CD4-positive, alpha-beta T cell treated with Interferon gamma for 1 hour (primary cell): ENCODE results near the gene C11orf91.
"Not testable (repeated sequence)": the region's sequence is repeated elsewhere in the genome, so short reads cannot be mapped to it uniquely, and the experiment has no call there.

ENCODE experiments used
- DNase-seq: peaks from one replicate; pipeline ENCODE4 v3.0.0-alpha.2; 2020

Gene C11orf91

DNA sequence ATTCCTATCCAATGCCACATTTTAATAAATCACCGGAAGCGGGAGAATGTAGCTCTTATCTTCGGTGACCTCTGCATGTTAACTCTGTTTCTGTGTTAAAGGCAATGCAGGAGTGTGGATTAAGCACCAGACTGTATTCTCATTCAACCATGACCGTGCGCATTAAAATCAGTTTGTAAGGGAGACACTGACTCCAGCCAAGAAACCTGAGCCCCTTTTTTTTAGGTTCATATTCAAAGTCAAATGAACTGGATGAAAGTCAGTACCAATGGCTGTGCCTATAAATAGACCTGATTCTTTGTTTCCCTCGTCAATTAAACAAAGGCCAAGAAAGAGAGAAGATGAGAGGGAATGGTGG, 32.2 kb downstream of the C11orf91 start:
- no peak for DNase-seq

DNA sequence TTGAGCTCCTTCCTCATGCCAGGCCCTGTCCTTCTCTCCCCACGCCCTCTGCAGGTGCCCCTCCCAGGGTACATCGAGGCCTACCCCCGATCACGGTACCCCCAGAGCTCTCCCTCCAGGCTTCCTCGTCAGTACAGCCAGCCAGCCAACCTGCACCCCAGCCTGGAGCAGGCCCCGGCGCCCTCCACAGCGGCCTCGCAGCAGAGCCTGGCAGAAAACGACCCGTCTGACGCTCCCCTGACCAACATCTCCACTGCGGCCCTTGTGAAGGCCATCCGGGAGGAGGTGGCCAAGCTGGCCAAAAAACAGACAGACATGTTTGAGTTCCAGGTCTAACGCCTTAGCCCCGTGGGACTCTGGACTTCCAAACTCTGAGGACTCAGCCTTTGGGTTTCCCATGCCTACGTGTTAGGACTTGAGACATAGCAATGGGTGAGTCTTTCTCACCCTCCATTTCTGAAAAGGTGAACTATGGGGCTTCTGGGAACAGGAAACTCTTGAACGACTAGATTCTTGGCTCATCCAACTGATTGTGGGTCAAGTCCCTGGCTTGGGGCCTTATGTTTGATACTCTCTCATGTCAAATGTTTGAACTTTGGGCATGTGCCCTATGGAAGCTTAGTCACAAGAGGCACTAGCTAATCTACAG, 32.7 kb downstream of the C11orf91 start:
- DNase-seq = no peak

DNA sequence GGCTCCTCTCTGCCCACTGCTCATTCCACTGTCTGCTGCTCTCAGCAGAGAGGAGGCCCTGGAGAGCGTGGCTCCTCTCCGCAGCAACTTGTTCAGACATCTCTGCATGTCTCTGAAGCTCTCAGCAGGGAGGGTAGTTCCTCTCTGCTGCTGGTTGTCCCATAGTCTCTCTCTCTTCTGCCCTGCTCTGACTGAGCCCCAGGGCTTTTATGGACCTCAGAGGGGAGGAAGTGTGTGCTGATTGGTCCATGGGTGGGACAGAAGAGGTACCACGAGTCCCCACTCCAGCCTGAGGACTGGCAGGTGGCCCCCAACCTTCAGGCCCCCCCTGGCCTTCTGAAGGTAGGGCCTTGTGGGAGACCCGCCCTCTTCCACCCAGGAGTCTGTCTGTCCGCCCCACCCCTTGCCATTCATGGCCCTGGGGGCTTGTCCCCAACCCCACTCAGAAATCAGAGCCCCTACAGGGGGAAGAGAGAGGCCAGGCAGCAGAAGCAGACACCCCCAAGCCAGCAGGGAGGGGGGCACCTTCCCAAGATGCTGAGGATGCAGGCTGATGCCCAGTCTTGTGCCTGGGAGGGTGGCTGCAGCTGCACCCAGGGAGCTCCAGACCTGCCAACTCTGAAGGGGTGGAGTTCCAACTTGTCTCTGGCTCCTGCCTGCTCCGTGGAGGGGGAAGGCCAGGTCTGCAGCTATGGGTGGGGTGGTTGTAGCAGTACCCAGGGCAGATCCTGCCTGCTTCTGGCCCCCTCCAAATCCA, 35.1 kb downstream of the C11orf91 start:
- DNase-seq = no peak

DNA sequence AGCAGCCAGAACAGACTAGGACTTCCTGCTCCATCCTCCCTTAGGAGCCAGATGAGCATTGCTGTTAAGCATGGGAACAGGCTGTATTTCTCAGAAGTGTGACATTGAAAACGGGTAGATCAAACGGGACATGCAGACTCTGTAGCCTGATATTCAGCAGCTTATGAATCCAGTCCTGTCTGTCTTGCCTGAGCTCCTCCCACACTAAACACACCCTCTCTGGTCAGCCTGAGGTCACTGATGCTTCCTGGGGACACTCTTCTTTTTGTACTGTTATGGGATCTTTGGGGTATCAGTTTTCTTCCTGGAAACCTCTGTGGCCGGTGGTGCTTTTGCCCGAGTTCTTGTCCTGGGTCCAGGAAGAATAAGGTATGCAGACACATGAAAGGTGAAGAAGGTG, 35.8 kb downstream of the C11orf91 start:
- no peak for DNase-seq

- DNase-seq = no peak
Measured at GRCh38 chr11:33664166-33664565, 36.5 kb downstream of the C11orf91 start.

DNA sequence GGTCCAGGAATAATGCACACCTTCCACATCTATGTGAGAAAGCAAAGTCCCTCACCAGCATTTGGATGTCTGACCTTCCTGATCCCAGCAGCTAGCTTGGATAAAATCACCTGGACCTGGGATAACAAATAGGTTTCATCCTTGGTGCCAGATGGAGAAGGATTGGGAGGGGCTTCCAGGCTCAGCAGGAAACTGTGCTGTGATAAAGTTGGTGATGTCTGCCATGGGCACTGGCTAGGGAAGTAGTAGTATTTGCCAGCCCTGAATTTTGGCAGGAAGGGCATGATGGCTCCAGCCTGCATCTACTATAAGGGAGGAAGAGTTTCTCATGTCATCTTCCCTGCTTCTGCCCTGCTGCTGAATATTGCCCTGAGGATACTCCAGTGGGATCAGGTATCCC, 37.5 kb downstream of the C11orf91 start:
- DNase-seq = no peak

DNA sequence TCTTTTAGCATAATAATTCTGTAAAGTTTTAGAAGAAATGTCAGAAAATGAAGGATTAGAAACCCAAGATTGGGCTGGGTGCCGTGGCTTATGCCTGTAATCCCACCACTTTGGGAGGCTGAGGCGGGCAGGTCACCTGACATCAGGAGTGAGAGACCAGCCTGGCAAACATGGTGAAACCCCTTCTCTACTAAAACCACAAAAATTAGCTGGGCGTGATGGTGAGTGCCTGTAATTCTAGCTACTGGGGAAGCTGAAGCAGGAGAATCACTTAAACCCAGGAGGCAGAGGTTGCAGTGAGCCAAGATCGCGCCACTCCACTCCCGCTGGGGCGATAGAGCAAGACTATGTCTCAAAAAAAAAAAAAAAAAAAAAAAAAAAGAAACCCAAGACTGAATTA, 39.1 kb downstream of the C11orf91 start:
- not testable (repeated sequence) for DNase-seq

DNA sequence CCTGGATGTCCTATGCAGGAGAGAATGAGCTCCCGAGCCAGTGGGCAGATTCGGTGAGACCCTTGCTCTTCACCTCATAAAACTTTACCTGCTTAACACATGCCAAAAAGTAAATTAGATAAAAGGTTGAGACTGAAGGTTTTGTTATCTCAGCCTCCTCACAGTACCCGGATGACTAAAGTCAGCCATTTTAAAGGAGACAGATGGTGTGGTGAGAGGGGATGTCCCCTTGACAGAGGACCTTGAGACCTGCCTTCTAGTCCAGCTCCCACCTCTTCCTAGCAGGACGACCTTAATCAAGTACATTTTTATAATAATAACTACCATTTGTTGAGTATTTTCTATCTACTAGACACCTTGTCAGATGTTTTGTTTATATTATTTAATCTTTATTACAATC, 39.7 kb downstream of the C11orf91 start:
- no peak for DNase-seq

GRCh38 chr11:33659370-33660139, 41.1 kb downstream of the C11orf91 start:
- no peak for DNase-seq

DNA sequence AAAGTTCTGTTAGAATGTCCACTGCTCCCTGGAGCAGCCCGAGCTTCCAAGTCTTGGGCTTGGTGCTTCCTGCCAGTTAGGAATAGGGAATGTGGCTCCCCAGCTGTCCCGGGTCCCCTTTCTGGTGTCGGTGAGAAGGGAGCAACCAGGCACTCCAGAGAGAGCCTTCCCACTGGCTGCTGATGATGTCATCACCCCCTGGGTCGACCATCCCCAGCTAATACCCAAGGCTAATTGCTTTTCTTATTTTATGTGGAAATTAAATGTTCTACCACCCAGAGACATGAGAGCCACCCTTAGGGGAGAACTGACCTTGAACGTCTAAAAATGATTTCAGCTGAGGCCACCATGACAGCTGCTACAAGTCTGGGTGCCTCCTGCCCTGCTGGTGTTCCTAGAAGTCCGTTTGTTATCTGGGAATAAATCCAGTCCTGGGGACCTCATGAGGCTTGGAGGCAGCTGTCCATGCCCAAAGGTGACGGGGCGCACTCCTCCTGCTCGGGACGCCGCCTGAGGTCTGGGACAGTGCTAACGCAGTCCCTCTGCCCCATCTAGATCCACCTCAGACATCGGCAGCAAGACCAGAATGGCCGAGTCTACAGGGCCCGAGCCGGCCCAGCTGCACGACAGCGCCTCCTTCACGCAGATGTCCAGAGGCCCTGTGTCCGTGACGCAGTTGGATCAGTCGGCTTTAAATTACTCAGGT, 42.3 kb downstream of the C11orf91 start:
- DNase-seq = no peak

- no peak for DNase-seq
Measured at GRCh38 chr11:33657757-33658156, 42.9 kb downstream of the C11orf91 start.

GRCh38 chr11:33656768-33657167, 43.9 kb downstream of the C11orf91 start:
- DNase-seq = no peak

- DNase-seq = no peak
Measured at GRCh38 chr11:33655842-33656600, 44.6 kb downstream of the C11orf91 start.

GRCh38 chr11:33654594-33654993, 46.0 kb downstream of the C11orf91 start:
- no peak for DNase-seq

DNA sequence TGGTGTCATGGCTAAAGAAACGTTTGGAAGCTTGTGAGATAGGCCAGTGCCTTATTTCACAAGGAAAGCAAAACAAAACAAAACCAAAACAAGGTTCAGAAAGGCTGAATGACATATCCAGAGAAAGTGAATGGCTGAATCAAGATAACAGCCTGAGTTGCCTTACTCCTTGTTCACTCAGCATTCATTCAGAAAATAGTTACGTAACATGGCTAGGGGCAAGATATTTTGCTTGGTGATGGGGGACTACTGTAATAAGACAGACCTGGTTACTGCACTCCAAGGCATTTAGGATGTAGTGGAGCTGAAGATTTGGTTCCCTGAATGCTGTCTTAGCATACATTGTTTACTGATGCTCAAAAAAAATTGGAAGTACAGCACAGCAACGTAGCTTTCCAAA, 47.7 kb downstream of the C11orf91 start:
- DNase-seq = no peak

GRCh38 chr11:33652431-33652830, 48.2 kb downstream of the C11orf91 start:
- DNase-seq = no peak

GRCh38 chr11:33651990-33652389, 48.6 kb downstream of the C11orf91 start:
- DNase-seq = no peak

DNA sequence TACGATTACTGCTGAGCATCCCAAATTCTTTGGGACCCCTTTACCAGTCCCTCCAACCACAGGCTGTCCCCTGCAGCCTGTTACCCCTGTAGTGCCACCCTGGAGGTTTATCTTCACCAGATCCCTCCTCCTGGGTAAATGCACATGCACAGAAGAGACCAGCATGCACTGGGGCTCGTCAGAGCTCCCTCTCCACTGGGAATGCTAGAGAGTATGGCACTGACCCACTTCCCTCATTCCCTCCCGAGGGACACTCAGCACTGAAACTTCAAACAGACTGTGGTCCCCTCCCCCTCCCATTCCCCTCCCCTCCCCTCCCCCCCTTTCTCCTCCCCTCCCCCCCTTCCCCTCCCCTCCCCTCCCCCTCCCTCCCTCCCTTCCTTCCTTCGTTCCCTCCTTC, 49.1 kb downstream of the C11orf91 start:
- DNase-seq = no peak

- no peak for DNase-seq
Measured at GRCh38 chr11:33649944-33650343, 50.7 kb downstream of the C11orf91 start.
